HepG2 (cell line): ENCODE results near the gene MATR3. TPM values are rescaled to one million over a fixed set of nuclear protein-coding genes. Genes with fewer than 3 reads are reported as not detected.
A peak's percentile ranks its signal among the peaks of the same experiment; 100 is the strongest.

Source experiments
- ATF7-NPFF ChIP-seq: sonication (generic); formaldehyde crosslinking; IDR thresholded peaks from 2 replicates; pipeline ENCODE4 v1.8.1; 2023; ENCODE audit warnings: mild to moderate bottlenecking, low read depth, missing genetic modification reagents, moderate library complexity
- DZIP1 ChIP-seq: sonication (generic); formaldehyde crosslinking; IDR thresholded peaks from 2 replicates; pipeline ENCODE4 v1.5.0; 2020; ENCODE audit warnings: mild to moderate bottlenecking, missing genetic modification reagents
- ELF4 ChIP-seq: sonication (generic); formaldehyde crosslinking; IDR thresholded peaks from 2 replicates; pipeline ENCODE4 v1.5.0; 2020; ENCODE audit warnings: missing genetic modification reagents, mild to moderate bottlenecking, moderate library complexity, borderline replicate concordance
- ETV5 ChIP-seq: IDR thresholded peaks from 2 replicates; pipeline ENCODE4 v1.6.1; 2018; ENCODE audit warnings: missing biosample characterization, missing genetic modification reagents, inconsistent platforms, borderline replicate concordance
- FOXM1 ChIP-seq: sonication (generic); formaldehyde crosslinking; IDR thresholded peaks from 2 replicates; pipeline ENCODE4 v1.5.0; 2020; ENCODE audit warnings: missing genetic modification reagents
- JUNB ChIP-seq: sonication (generic); formaldehyde crosslinking; IDR thresholded peaks from 2 replicates; pipeline ENCODE4 v1.8.0; 2022; ENCODE audit warnings: missing genetic modification reagents, mild to moderate bottlenecking, borderline replicate concordance
- KLF16 ChIP-seq, 2 experiments: sonication (generic) in 1 of 2; formaldehyde crosslinking in 1 of 2; IDR thresholded peaks; 2 replicates each; pipeline versions ENCODE4 v1.6.1 to v1.8.0; 2016 to 2023; ENCODE audit warnings: missing genetic modification reagents in 2 of 2, missing compliant biosample characterization in 1 of 2
- NONO ChIP-seq, 2 experiments: fragments of 450-650 bp in 1 of 2; sonication (generic) in 1 of 2; formaldehyde crosslinking in 1 of 2; IDR thresholded peaks in 1 of 2; conservative IDR thresholded peaks in 1 of 2; 2 replicates each; pipeline versions ENCODE4 v1.6.1 to v1.8.0; 2017 to 2022; ENCODE audit warnings: mild to moderate bottlenecking in 1 of 2, missing genetic modification reagents in 1 of 2, moderate library complexity in 1 of 2
- PAXIP1 ChIP-seq: sonication (generic); formaldehyde crosslinking; conservative IDR thresholded peaks from 2 replicates; pipeline ENCODE4 v1.4.0; 2020; ENCODE audit warnings: mild to moderate bottlenecking, missing genetic modification reagents, moderate library complexity
- ZNF18 ChIP-seq: sonication (generic); formaldehyde crosslinking; IDR thresholded peaks from 2 replicates; pipeline ENCODE4 v1.8.0; 2022; ENCODE audit warnings: mild to moderate bottlenecking, missing genetic modification reagents; ENCODE audit not compliant: insufficient replicate concordance
- ZNF501 ChIP-seq: sonication (generic); formaldehyde crosslinking; IDR thresholded peaks from 2 replicates; pipeline ENCODE4 v1.5.1; 2020; ENCODE audit warnings: mild to moderate bottlenecking, moderate library complexity, missing genetic modification reagents
- ZNF576 ChIP-seq: sonication (generic); formaldehyde crosslinking; IDR thresholded peaks from 2 replicates; pipeline ENCODE4 v1.4.0; 2020; ENCODE audit warnings: mild to moderate bottlenecking, missing genetic modification reagents
- ZSCAN9 ChIP-seq: IDR thresholded peaks from 2 replicates; pipeline ENCODE4 v1.6.1; 2016; ENCODE audit warnings: borderline replicate concordance
- polyA plus RNA-seq, 8 experiments: library from polyadenylated mRNA; depleted of rRNA in 3 of 8; stranded (reverse) in 7 of 8; unstranded in 1 of 8; fragments of >200 nt; fragmentation: Illumina TruSeq in 4 of 8; extraction: Trizol in 4 of 8; gene quantifications; 2 replicates each; pipeline versions ENCODE4 v1.2.1 to v1.2.3, GENCODE V29; 2011 to 2016; ENCODE audit warnings: low read depth in 4 of 8, missing spikeins in 1 of 8, mixed read lengths in 1 of 8; ENCODE audit not compliant: insufficient read depth in 1 of 8
- total RNA-seq, 5 experiments: library from RNA; depleted of rRNA; stranded (reverse); fragments of >200 nt; fragmentation: Illumina TruSeq; extraction: Trizol; gene quantifications; 2 replicates each; pipeline ENCODE4 v1.2.3, GENCODE V29; 2016; ENCODE audit warnings: low read depth in 1 of 5

MATR3 gene
- total and polyA plus RNA-seq, 2 of the 13 experiments (the other 11 are each of a cell fraction or from before 2014, with no cell fraction given): 94.2 to 341 TPM

- TF ChIP-seq ZSCAN9 (CRISPR knock-in tag) (no peak), ZNF18 (CRISPR knock-in tag) (no peak), NONO (IDR thresholded peaks at IDR 0.05) (no peak), NONO (CRISPR knock-in tag; conservative IDR thresholded peaks at IDR 0.05) (peak; percentile 4; the same call in 1 of the 2 replicates), ZNF501 (CRISPR knock-in tag) (0 out of 2 replicates have a peak, but pooled peaks have one; percentile 23), PAXIP1 (no peak), ELF4 (CRISPR knock-in tag) (no peak), ETV5 (peak; percentile 25; the same call in 1 of the 2 replicates), JUNB (no peak), ZNF576 (CRISPR knock-in tag) (no peak), DZIP1 (CRISPR knock-in tag) (no peak), KLF16 (CRISPR knock-in tag; IDR thresholded peaks at IDR 0.05) (0 out of 4 replicates have a peak, but pooled peaks of 1 of the 2 experiments have one; percentile 28), FOXM1 (no peak), ATF7-NPFF (CRISPR knock-in tag) (0 out of 2 replicates have a peak, but pooled peaks have one; percentile 10)
These were observed 1.0 kb downstream of the MATR3 start (continued) for GRCh38 chr5:139294374-139295165.
